GM12872 (cell line): ENCODE results near the gene MET.

Experiments
- CTCF ChIP-seq: IDR thresholded peaks from 3 replicates; pipeline ENCODE4 v1.5.1; 2011; ENCODE audit warnings: low read depth, mild to moderate bottlenecking, low read length, moderate library complexity; ENCODE audit not compliant: insufficient read depth

MET gene

GRCh38 chr7:116692401-116693308, 20.7 kb downstream of the MET start:
- no peak for TF ChIP-seq CTCF

- TF ChIP-seq CTCF, result no peak
Observed at GRCh38 chr7:116696707-116697106, 24.7 kb downstream of the MET start.

GRCh38 chr7:116697152-116697551, 25.2 kb downstream of the MET start:
- TF ChIP-seq CTCF, result no peak

- TF ChIP-seq CTCF, result no peak
Observed at GRCh38 chr7:116697761-116698160, 25.8 kb downstream of the MET start.

- TF ChIP-seq CTCF, result no peak
Observed at GRCh38 chr7:116698396-116698795, 26.4 kb downstream of the MET start.

GRCh38 chr7:116698930-116699721, 27.1 kb downstream of the MET start:
- TF ChIP-seq CTCF, result no peak

- no peak for TF ChIP-seq CTCF
Observed at GRCh38 chr7:116699722-116700120, 27.7 kb downstream of the MET start.
